ENCODE measurements around the gene CPLX1.
A peak's percentile ranks its signal among the peaks of the same experiment; 100 is the strongest.
"Not testable (repeated sequence)": the region's sequence is repeated elsewhere in the genome, so short reads cannot be mapped to it uniquely, and the experiment has no call there.

The CPLX1 gene

DNA sequence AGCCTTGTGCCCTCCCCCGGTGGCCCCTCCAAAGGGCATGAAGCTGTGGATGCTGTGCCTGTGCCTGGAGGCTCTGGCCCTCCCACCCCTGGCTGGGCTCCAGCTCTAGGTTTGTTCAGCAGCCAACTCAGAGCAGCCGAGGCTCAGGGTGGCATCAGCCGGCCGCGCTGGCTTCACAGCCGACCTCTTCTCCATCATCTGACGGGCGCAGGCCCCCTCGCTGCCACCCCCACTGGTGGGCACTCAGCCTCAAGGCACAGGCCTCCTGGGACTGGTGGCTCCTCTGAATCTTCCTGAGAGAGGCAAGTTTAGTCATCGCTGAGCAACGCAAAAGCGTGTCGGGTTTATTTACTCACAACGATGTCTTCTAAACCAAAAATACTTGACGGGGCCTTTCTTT lies 74.3 kb downstream of the CPLX1 start:
- no peak for DNase-seq

DNA sequence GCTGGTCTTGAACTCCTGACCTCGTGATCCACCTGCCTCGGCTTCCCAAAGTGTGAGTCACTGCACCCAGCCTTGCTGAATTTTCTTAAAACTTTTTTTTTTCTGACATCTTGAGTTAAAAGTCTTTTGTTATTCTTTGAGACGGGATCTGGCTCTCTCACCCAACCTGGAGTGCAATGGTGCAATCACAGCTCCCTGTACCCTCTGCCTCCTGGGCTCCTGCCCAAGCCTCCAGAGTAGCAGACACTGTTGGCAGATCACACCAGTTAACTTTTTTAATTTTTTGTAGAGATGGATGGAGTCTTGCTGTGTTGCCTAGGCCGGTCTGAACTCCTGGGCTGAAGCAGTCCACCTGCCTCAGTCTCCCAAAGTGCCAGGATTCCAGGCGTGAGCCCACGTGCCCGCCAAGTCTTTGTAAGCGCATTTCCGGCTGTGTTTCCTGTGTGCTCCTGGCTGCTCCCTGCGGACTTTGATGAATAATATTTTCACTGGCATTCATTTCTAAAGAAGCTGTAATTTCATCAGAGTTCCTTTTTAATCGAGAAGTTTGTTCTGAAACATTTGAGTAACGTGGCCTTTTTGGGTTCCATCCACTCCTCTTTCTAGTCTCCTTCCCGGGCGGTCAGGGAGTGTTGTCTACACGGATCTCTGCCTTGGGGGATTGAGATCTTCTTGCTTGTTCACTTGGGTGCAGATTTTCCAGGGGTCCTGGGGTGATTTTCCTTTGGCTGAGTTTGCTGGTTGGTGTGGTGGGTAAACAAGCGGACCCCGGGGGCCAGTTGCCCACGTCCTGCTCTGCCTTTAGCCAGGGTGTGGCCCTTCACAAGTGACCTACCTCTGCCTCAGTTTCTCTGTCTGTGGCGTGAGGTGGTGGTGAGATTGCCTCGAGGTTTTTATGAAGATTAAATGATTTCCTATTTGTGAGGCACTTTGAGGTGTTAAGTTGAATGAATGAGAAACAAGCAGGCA lies 75.9 kb downstream of the CPLX1 start:
- DNase-seq, result no peak

DNA sequence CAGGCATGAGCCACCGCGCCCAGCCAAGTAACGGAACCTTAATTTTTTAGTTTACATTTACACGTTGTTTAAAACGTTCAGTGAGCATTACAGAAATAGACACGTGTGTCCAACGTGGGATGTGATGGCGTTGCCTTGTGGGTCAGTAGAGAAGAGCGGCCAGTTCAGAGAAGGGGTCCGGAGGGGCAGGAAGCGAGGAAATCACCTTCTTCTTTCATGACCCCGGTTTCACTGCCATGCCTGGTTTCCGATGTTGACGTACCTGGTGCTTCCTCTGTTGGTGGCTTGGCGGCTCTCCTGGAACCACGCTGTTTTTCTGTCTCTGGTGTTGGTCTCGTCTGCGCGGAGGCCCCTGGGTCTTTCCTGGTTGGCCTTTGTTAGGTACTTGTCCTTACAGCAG lies 77.5 kb downstream of the CPLX1 start:
- no peak for DNase-seq

DNA sequence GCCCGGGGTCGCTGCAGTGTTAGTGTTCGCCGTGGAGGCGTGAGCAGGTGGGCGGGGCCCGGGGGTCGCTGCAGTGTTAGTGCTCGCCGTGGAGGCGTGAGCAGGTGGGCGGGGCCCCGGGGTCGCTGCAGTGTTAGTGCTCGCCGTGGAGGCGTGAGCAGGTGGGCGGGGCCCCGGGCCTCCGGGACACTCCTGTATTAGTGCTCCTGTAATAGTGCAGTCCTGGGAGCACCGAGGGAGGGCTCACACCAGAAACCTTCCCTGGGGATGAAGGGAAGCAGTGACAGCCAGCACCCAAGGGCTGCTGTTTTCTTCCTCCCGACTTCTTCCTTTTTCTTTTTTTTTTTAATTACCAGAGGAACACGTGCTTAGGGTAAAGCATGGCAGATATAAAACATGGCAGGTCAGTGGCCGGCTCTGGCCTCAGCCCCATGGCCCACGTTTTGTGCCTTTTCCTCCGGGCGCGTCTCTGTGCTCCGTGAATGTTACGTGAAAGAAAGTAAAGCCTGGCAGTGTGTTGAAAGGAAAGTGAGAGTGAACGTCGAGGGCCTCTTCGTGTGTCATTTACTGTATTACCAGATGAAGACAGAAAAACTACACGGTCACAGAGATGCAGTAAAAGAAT lies 78.3 kb downstream of the CPLX1 start:
- DNase-seq, result no peak

DNA sequence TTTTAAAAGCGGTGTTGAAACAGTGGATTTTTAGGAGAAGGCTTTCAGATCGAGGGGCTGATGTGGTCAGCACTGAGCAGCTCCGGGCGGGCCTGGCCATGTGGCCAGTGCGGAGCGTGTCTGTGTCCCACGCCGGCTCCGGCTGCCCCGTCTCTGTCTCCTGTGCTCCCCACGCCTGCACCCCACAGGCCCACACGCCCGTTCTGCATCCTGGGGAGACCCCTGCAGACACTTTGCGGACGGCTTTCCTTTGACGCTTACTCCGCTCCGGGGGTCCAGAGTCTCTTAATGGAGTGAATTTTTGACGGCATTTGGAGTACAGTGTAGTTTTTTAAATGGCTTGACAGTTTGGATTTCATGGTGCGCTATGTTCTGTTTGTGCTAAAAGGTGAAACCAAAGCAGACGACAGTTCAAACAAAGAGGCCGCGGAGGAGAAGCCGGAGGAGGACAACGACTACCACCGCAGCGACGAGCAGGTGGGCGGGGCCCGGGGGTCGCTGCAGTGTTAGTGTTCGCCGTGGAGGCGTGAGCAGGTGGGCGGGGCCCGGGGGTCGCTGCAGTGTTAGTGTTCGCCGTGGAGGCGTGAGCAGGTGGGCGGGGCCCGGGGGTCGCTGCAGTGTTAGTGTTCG lies 81.6 kb downstream of the CPLX1 start:
- no peak for DNase-seq

DNA sequence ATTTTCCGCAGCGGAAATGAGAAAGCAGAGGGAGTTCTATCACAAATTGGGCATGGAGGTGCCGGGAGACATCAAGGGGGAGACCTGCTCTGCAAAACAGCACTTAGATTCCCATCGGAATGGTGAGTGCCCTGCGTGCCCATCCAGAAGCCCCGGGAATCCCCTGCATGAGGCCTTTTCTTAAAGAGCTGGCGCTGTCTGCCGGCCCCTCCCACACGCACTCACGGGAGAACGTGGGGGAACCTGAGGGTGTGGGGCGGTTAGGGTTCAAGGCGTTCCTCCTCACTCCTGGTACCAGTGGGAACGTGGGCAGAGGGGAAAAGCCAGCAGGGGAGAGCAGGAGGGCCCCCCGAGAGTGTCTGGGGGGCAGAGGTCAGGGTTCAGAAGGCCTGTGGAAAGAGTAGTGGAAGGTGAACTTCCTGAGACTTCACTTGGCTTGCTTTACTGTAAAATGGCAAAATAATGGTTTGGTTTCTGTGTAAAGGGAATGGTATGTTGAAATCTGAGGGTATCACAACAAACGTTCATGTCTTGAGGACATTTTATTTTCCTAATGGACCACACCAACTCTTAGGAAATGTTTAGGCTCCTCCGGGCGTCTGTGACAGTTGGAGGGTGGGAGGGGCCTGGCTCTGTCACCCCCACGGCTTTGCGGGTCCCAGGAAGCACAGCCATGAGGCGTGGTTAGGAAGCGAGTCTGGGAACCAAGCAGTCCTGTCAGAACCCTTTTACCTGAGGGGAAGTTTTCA lies 82.3 kb downstream of the CPLX1 start:
- no peak for DNase-seq

DNA sequence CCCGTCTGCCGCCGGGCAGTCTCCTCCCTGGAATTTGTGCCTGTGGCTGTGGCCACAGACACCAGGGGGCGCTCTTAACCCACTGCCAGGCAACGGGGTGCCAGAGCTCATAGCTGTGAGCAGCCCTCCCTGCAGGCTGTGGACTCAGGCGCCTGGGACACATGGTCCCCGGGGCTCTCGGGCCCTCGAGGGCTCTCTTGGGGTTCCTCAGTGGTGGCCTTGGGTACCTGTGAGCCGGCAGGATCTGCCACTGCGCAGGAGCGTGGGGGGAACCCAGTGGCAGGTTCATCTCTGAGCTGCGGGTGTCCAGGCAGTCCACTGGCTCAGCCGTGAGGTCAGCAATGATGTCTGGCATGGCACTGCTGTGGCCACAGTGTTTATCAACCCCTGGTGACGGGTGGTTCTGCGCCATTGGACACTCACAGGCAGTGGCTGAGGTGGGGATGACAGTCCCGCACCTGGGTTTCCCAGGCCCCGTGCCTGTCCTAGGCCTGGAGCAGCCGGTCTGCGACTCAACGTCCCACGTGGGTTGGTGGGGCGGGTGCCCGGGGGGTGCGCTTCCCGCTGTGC lies 83.1 kb downstream of the CPLX1 start:
- peak; percentile 82 for DNase-seq

DNA sequence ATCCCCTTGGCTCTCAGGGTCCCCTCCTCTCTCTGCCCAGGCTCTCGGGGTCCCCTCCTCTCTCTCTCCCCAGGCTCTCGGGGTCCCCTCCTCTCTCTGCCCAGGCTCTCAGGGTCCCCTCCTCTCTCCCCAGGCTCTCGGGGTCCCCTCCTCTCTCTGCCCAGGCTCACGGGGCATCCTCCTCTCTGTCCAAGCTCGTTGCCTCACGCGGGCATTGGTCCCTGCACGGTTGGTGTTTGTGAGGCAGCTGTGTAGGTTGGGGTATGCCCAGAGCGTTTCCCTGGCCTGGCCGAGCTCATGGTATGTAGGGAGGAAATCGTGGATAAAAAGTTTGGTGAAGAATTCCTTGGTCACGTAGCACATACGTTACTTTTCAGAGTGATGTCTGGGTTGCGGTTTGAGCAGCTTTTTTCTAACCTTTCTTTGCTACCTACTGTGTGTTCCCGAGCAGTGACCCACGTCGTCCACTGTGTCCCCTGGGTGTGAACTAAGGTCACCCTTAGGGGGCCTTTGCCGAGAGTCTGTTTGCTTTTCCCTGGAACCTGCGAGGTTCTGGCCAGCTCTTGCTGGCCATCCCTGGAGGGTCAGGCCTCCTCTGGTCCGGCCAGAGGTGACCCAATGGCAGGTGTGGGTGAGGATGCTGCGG lies 83.7 kb downstream of the CPLX1 start:
- DNase-seq, result no peak

DNA sequence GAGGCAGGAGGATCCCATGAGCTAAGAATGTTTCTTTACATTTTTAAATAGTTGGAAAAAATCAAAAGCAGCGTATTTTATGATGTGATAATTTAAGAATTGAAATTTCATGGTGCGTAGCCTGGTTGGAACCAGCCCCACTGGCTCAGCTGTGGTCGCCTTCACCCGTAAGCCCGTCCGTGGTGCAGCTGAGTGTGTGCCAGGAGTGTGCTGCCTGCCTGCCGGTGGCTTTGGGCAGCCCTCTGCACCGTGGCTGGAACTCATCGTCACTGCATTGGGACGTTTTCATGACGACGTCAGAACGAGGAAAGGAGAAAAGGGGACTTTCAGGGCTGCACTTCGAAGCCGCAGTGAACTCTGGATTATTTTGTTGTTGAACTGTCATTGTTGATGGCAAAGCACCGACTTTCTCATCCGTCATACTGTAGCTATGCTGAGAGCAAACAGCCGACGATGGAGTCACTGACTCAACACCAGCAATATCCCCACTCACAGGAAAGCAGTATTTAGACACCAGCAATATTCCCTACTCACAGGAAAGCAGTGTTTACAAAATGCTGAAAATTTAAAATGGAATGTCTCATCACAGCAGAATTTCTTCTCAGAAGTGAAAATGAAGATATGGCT lies 85.2 kb downstream of the CPLX1 start:
- no peak for DNase-seq

DNA sequence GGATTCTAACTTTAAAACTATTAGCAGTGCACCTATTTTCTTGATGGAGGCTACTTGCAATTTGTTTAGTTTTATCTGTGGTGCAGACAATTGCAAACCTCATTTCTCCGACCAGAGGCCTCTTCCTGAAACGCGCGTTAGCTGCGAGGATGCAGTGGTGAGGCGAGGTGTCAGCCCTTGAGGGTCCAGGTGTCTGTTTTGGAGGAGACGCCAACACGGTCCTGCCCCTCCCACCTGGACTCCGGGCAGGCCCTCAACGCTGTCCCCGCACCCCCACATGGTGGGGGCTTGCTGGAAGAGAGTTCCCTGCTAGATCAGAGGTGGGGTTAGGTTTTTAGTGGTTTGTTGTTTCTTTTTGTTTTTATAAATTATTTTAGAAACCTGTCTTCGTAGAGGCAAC lies 85.9 kb downstream of the CPLX1 start:
- no peak for DNase-seq

DNA sequence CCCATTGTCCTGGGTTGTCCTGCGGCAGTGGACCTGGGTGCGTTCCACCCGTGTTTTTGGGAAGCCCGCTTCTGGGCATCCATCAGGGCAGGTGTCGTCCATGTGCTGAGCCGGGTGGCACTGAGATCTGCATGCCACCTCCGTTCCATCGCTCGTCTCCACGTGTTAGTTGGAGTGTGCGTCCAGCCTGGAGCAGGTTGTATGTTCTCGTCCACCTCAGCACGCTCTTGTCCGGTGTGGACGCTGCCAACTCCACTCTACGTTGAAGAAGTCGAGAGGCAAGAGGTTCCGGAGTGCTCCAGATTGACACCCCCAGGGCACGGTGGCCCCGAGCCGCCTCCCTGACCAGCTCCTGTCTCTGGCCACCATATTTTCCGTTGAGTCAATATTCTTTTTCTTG lies 86.4 kb downstream of the CPLX1 start:
- DNase-seq, result no peak

DNA sequence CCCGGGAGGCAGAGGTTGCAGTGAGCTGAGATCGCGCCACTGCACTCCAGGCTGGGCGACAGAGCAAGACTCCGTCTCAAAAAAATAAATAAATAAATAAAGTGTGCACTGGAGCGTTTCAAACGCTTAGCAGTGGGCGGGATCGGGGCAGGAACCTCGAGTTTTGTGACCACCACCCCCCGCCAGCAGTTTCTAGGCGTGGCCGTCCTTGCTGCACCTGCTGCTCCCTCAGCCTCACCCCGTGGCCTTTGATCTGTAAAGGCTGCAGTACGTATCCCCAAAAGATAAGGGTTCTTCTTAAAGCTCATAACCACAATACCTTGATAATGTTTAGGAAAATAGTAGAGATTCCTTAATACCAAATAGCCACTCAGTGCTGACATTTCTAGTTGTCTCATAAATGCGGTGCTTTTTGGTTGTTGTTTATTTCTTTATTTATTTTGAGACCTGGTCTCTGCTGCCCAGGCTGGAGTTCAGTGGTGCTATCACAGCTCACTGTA lies 87.1 kb downstream of the CPLX1 start:
- peak; percentile 59 for DNase-seq

DNA sequence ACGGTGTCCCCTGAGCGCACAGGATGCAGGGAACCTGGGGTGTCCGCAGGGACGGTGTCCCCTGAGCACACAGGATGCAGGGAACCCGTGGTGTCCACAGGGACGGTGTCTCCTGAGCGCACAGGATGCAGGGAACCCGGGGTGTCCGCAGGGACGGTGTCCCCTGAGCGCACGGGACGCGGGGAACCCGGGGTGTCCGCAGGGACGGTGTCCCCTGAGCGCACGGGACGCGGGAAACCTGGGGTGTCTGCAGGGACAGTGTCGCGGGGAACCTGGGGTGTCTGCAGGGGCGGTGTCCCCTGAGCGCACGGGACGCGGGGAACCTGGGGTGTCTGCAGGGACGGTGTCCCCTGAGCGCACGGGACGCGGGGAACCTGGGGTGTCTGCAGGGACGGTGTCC lies 89.4 kb downstream of the CPLX1 start:
- DNase-seq, result not testable (repeated sequence)

DNA sequence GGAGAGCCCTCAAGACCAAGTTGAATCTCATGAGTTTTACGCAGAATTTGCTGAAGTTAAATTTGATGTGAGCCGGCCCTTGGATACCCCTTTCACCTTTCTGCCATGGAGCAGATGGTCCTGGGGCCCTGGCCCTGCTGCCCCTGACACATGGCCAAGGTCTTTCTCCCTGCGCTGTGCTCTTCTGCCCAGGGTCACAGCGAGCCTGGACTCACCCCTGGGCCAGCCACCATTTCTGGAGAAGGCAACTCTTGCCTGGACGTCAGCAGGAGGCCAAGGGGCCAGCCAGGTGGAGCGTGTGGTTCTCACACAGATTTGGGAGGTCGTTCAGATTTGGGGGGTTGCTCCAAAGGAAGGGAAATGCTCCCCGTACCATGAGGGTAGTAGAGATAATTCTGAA lies 90.3 kb downstream of the CPLX1 start:
- DNase-seq, result no peak
